Measurements from ENCODE around the gene AKNAD1.
A peak's percentile ranks its signal among the peaks of the same experiment; 100 is the strongest.

Gene AKNAD1

DNA sequence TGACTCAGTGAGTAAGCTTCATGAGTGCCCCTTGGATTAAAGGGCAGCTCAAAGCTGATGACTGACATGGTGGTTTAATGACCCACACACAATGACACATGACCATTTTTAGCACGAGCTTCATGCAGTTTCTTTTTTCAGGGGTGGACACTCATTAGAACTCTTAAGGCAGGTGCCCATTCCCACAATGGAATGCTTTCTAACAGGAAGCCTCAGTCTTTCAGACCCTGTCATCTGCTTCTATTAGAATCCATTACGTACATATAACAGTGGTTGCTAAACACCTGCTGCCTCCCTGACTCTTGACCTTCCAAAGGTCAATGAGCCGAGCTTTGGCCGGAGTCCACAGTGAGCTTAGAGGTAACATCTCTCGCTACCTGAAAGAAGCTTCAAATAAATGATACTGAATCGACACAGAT, 27.4 kb downstream of the AKNAD1 start:
- TF ChIP-seq, protein P1, sequence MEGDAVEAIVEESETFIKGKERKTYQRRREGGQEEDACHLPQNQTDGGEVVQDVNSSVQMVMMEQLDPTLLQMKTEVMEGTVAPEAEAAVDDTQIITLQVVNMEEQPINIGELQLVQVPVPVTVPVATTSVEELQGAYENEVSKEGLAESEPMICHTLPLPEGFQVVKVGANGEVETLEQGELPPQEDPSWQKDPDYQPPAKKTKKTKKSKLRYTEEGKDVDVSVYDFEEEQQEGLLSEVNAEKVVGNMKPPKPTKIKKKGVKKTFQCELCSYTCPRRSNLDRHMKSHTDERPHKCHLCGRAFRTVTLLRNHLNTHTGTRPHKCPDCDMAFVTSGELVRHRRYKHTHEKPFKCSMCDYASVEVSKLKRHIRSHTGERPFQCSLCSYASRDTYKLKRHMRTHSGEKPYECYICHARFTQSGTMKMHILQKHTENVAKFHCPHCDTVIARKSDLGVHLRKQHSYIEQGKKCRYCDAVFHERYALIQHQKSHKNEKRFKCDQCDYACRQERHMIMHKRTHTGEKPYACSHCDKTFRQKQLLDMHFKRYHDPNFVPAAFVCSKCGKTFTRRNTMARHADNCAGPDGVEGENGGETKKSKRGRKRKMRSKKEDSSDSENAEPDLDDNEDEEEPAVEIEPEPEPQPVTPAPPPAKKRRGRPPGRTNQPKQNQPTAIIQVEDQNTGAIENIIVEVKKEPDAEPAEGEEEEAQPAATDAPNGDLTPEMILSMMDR (IDR thresholded peaks at IDR 0.05; ENCODE audit: borderline replicate concordance, insufficient read depth, low read depth, low read length) = no peak
- H3K4me3 ChIP-seq (ENCODE audit: low read depth, low read length) = no peak overlapping the region

DNA sequence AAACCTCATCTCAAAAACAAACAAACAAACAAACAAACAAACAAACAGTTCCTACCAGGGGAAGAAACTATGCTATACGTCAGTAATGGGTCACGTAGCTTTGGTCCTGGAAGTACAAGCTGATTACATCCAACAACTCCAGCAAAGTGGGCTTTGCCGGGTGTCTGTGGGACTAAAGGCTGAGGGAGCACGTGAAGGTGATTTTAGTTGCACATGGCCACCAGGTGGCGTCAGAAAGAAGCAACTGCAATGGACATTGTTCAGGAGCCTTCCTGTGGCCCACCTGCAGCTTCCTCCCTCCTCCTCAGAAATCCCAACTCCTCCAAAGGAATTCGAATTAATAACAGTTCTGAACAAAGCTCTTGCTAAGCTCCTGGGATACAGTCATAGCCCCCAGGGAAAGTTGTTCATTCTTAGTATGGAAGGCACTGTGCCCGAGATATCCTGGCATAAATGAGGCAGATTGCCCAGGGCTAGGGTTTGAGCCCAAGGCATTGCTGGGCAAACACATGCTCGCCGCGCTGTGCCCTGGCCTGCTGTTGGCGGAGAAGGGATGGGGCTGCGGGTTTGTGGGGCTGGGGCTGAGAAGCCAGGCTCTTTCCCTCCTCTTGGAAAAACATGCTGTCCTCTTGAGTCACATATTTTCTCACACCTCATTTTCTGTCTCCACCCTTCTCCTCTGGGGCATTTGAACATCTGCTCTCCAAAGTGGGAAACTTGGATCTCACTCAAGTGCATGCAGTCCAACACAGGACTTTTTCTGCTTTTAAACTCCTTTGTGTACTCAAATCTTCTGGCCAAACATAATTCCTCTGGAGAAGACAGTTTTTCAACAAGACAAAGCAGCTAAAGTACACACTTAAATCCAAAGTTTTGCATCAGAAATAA, 28.6 kb downstream of the AKNAD1 start:
- H3K4me3 ChIP-seq (ENCODE audit: low read depth, low read length) = no peak overlapping the region
- TF ChIP-seq, protein P1 (IDR thresholded peaks at IDR 0.05; ENCODE audit: borderline replicate concordance, insufficient read depth, low read depth, low read length) = peak; percentile 66

GRCh38 chr1:108826081-108826635, 30.7 kb downstream of the AKNAD1 start:
- TF ChIP-seq, protein P1 (IDR thresholded peaks at IDR 0.05; ENCODE audit: borderline replicate concordance, insufficient read depth, low read depth, low read length) = no peak
- H3K4me3 ChIP-seq (ENCODE audit: low read depth, low read length) = no peak overlapping the region

DNA sequence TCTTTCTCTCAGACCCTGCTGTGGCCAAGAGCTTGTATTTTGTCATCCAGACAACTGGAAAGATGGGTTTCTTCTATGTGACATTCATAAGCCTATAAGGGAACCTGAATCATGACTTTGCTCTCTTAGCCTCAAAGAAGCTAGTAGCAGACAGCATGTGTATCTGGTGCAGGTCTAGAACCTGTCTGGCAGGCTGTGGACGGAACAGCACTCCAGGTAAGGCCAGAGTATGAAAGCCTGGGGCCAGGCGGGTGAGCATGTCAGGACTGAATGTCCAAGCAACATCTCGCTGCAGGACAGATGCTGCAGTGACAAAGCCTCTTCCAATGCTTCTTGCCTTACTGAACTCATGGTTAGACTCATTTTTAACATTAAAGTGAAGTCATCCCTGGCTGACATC, 32.8 kb downstream of the AKNAD1 start:
- TF ChIP-seq, protein P1 (IDR thresholded peaks at IDR 0.05; ENCODE audit: borderline replicate concordance, insufficient read depth, low read depth, low read length) = no peak
- no peak overlapping the region for H3K4me3 ChIP-seq (ENCODE audit: low read depth, low read length)

DNA sequence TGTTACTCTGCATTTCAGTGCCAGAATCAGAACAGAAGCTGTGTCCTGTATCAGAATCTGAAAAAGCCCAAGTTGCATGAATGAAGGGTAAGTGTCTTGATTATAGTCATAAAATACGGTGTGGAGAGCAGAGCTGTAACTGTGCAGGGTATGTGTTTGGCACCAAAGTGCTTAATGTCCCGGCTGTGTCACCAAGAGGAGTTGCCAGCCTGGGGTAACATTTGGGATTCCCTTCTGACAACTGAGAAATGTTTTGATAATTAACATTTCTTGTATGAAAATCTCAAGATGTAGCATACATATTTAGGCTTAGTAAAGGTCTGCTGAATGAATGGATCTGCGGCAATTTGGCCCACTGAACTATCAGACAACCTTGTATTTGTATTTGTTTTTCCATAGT, 33.3 kb downstream of the AKNAD1 start:
- TF ChIP-seq, protein P1 (IDR thresholded peaks at IDR 0.05; ENCODE audit: borderline replicate concordance, insufficient read depth, low read depth, low read length) = no peak
- no peak overlapping the region for H3K4me3 ChIP-seq (ENCODE audit: low read depth, low read length)

- TF ChIP-seq, protein P1 (IDR thresholded peaks at IDR 0.05; ENCODE audit: borderline replicate concordance, insufficient read depth, low read depth, low read length) = no peak
- no peak overlapping the region for H3K4me3 ChIP-seq (ENCODE audit: low read depth, low read length)
These were observed 37.0 kb downstream of the AKNAD1 start for GRCh38 chr1:108819878-108820277.

DNA sequence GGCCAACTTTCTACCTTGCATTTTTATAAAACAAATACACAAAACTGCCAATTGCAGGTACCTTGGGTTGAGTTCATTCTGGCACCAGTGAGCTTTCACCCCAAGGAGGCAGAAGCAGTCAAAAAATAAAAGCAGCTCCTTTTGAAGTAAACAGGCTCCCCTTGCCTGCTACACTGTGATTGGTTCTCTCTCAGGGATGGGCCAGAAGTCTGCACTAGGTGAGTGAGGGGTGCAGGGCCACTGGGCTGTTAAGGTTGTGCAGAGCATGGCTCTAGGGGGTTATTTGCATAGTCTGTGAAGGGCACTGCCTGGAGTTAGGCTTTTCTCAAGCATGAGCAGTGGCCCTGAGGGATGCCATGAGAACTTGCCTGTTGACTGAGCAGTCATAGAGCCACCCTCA, 39.1 kb downstream of the AKNAD1 start:
- TF ChIP-seq, protein P1 (IDR thresholded peaks at IDR 0.05; ENCODE audit: borderline replicate concordance, insufficient read depth, low read depth, low read length) = no peak
- H3K4me3 ChIP-seq (ENCODE audit: low read depth, low read length) = no peak overlapping the region

All from GM12875 (cell line).